HEK293 (cell line): ENCODE results near the gene DDN.
A peak's percentile ranks its signal among the peaks of the same experiment; 100 is the strongest.

Experiments
- CTCF ChIA-PET: fragments of 350-600 bp; formaldehyde crosslinking; extraction: SDS; loops from one replicate; lab custom pipeline; 2021; ENCODE audit warnings: antibody characterized with exemption; lab: Yijun Ruan, JAX
- POLR2A ChIA-PET: fragments of 300-600 bp; formaldehyde crosslinking; extraction: SDS; loops from one replicate; lab custom pipeline; 2020; ENCODE audit warnings: antibody characterized with exemption, inconsistent platforms; lab: Yijun Ruan, JAX
- H3K27ac ChIP-seq: fragments of 200-500 bp; sonication (Bioruptor generic); 2 replicates; pipeline ENCODE4 v1.5.1; 2014; ENCODE audit warnings: low read depth, low read length, control low read depth, inconsistent platforms; ENCODE audit errors: extremely low read depth
- H3K36me3 ChIP-seq, 2 experiments: fragments of 200-500 bp in 1 of 2; sonication (Bioruptor generic) in 1 of 2; 1 replicate in 1 of 2; 2 replicates in 1 of 2; pipeline ENCODE4 v1.5.1; 2014 to 2017; ENCODE audit warnings: inconsistent platforms in 2 of 2, low read length in 2 of 2; ENCODE audit not compliant: control insufficient read depth in 2 of 2, insufficient read depth in 1 of 2
- H3K4me1 ChIP-seq: fragments of 200-500 bp; sonication (Bioruptor generic); 2 replicates; pipeline ENCODE4 v1.5.1; 2014; ENCODE audit warnings: mild to moderate bottlenecking, low read length, inconsistent platforms; ENCODE audit not compliant: control insufficient read depth, insufficient read depth
- H3K4me3 ChIP-seq: 2 replicates; pipeline ENCODE4 v1.5.1; 2011; ENCODE audit warnings: low read depth, mild to moderate bottlenecking, control low read depth, low read length, moderate library complexity
- H3K9me3 ChIP-seq: fragments of 200-500 bp; sonication (Bioruptor generic); 2 replicates; pipeline ENCODE4 v1.5.1; 2014; ENCODE audit warnings: low read depth, low read length, inconsistent platforms; ENCODE audit not compliant: control insufficient read depth, insufficient read depth
- HOXA7 ChIP-seq: sonication (generic); formaldehyde crosslinking; IDR thresholded peaks from 2 replicates; pipeline ENCODE4 v1.8.1; 2022; ENCODE audit warnings: missing genetic modification reagents, borderline replicate concordance
- PRDM1 ChIP-seq: fragments of 450-650 bp; formaldehyde crosslinking; IDR thresholded peaks from 2 replicates; pipeline ENCODE4; 2016; ENCODE audit warnings: missing biosample characterization, missing genetic modification characterization
- ZBTB48 ChIP-seq: fragments of 450-650 bp; formaldehyde crosslinking; IDR thresholded peaks from 2 replicates; pipeline ENCODE4 v1.5.1; 2016; ENCODE audit warnings: missing biosample characterization, missing genetic modification characterization
- ZBTB8A ChIP-seq: fragments of 450-650 bp; formaldehyde crosslinking; IDR thresholded peaks from 2 replicates; pipeline ENCODE4 v1.5.1; 2016; ENCODE audit warnings: missing biosample characterization, missing genetic modification characterization
- ZEB2 ChIP-seq: fragments of 450-650 bp; formaldehyde crosslinking; IDR thresholded peaks from 2 replicates; pipeline ENCODE4 v1.5.1; 2016; ENCODE audit warnings: missing biosample characterization, missing genetic modification characterization
- ZFP3 ChIP-seq: fragments of 450-650 bp; formaldehyde crosslinking; IDR thresholded peaks from 2 replicates; pipeline ENCODE4 v1.5.1; 2016; ENCODE audit warnings: low read depth, missing biosample characterization, missing genetic modification characterization
- ZFP41 ChIP-seq: fragments of 450-650 bp; formaldehyde crosslinking; IDR thresholded peaks from 2 replicates; pipeline ENCODE4 v1.5.1; 2016; ENCODE audit warnings: missing biosample characterization, missing genetic modification characterization, borderline replicate concordance
- ZNF169 ChIP-seq: fragments of 450-650 bp; formaldehyde crosslinking; IDR thresholded peaks from 2 replicates; pipeline ENCODE4 v1.5.1; 2016; ENCODE audit warnings: missing biosample characterization, missing genetic modification characterization
- ZNF37A ChIP-seq: fragments of 450-650 bp; IDR thresholded peaks from 2 replicates; pipeline ENCODE4 v1.5.1; 2018; ENCODE audit warnings: missing biosample characterization, missing genetic modification characterization
- ZNF394 ChIP-seq: fragments of 450-650 bp; formaldehyde crosslinking; IDR thresholded peaks from 2 replicates; pipeline ENCODE4 v1.5.1; 2016; ENCODE audit warnings: missing biosample characterization, missing genetic modification characterization, mild to moderate bottlenecking, moderate library complexity, borderline replicate concordance
- TF ChIP-seq, protein P1 (sequence below): fragments of 450-650 bp; formaldehyde crosslinking; IDR thresholded peaks from 2 replicates; pipeline ENCODE4 v1.5.1; 2017; ENCODE audit warnings: missing biosample characterization, missing genetic modification characterization
- TF ChIP-seq, protein P2 (sequence below): fragments of 450-650 bp; formaldehyde crosslinking; IDR thresholded peaks from 2 replicates; pipeline ENCODE4 v1.5.1; 2016; ENCODE audit warnings: missing biosample characterization, missing genetic modification characterization

Gene DDN

DNA sequence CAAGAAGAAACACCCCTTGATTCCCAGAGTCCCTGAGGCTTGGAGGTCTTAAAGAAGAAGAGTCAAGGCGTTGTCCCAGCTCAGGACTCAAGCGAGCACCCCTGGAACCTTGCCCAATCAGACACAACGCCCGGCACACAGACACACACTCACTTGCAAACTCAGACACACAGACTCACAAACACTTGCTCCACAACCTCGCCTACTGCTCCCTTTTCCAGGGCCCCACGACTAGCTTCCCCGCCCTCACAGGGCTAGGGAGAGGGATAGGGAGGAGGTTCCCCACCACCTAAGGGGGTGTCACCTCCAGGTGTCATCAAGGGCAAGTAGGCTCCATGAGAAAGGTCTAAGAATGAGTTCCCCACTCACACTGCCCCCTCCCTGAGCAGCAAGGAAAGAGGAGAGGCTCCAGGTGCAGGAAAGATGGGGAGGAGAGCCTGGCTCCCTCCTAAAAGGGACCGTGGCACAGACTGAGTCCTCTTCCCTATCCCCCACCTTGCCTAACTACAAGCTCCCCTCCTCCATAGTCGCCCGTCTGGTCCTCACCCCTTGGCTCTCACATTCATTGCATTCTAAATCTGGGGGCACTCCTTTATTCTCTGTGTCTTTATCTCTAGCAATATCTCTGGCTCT, 28.4 kb downstream of the DDN start:
- ChIA-PET CTCF (interaction anchor here (0.9 to 10.8 kb wide), 7 partner anchors 10 to 118 kb away, joined by 3 to 79 read pairs (median 4); partner anchors contain the start of gene ARF3), POLR2A (interaction anchor here (0.6 to 1.5 kb wide), 5 partner anchors 12 to 160 kb away, joined by 3 to 11 read pairs (median 3); partner anchors contain the start of genes ARF3 and TUBA1B)
- Histone ChIP-seq H3K4me3 (peak overlapping the region; percentile 46), H3K4me1 (peaks cover 9% of the 10 kb centered on the region), H3K27ac (no peak overlapping the region; the same call in 1 of the 2 replicates), H3K9me3 (no peaks in the 10 kb centered on the region), H3K36me3 (no peaks in the 10 kb centered on the region)
- TF ChIP-seq PRDM1 = peak; percentile 43; the same call in 1 of the 2 replicates
- TF ChIP-seq, protein P1, sequence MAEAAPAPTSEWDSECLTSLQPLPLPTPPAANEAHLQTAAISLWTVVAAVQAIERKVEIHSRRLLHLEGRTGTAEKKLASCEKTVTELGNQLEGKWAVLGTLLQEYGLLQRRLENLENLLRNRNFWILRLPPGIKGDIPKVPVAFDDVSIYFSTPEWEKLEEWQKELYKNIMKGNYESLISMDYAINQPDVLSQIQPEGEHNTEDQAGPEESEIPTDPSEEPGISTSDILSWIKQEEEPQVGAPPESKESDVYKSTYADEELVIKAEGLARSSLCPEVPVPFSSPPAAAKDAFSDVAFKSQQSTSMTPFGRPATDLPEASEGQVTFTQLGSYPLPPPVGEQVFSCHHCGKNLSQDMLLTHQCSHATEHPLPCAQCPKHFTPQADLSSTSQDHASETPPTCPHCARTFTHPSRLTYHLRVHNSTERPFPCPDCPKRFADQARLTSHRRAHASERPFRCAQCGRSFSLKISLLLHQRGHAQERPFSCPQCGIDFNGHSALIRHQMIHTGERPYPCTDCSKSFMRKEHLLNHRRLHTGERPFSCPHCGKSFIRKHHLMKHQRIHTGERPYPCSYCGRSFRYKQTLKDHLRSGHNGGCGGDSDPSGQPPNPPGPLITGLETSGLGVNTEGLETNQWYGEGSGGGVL (tag by site-specific recombination) = peak; percentile 61
- TF ChIP-seq ZNF37A = no peak
- TF ChIP-seq ZBTB48 (tag by site-specific recombination) = peak; percentile 84

DNA sequence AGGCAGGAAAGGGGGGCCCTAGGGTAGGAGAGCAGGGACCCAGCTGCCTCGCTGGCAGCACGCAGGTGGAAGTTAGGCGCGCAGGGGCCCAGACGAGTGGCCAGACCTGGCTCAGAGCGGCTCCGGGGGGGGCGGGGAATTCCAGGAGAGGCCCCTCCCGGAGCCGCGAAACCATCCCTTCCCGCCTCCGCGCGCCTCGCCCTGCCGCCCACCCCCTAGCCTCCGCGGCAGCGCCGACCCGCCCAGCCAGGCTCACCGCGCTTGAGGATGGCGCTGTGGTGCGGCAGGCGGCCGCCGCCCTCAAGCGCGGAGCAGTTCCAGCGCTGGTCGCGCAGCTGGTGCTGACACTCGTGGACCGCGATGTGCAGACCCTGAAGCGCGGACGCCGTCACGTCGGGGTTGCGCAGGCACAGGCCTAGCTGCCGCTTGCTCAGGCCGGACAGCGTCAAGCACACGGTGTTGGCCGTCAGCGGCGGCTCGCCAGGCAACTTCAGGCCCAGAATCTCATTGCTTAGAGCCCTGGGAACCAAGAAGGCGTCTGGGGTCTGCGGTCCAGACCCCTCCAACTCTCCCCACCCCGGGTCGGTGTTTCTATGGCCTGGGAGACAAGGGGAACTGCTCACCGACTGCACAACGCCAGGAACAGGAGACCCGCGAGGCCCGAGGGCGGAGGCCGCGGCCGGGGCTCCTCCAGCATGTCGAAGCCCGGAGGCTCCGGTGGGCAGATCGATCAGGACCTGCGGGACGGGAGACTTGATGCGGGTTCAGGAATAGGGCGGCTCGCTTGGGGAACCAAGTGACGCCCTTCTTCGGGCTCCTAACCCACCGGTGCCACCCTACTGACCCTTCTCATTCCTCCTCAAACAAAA, 29.1 kb downstream of the DDN start:
- peaks cover 9% of the 10 kb centered on the region for H3K4me1 ChIP-seq
- no peaks in the 10 kb centered on the region for H3K9me3 ChIP-seq
- H3K36me3 ChIP-seq = no peaks in the 10 kb centered on the region
- H3K27ac ChIP-seq = no peak overlapping the region
- TF ChIP-seq ZBTB8A (tag by site-specific recombination) = peak; percentile 60; the same call in 1 of the 2 replicates
- peak; percentile 69; the same call in 1 of the 2 replicates for TF ChIP-seq ZFP3 (tag by site-specific recombination)
- no peak for TF ChIP-seq ZNF169 (tag by site-specific recombination)
- TF ChIP-seq, all 188 proteins: peak for 2
- ChIA-PET POLR2A (interaction anchor here (0.6 to 3.7 kb wide), 2 partner anchors 12 to 60 kb away, joined by 7 to 21 read pairs; partner anchors contain the start of gene ARF3), CTCF (interaction anchor here (1.5 to 10.8 kb wide), 2 partner anchors 9 to 19 kb away, joined by 4 to 79 read pairs; no protein-coding TSS in a partner anchor)
- no peak overlapping the region for H3K4me3 ChIP-seq

DNA sequence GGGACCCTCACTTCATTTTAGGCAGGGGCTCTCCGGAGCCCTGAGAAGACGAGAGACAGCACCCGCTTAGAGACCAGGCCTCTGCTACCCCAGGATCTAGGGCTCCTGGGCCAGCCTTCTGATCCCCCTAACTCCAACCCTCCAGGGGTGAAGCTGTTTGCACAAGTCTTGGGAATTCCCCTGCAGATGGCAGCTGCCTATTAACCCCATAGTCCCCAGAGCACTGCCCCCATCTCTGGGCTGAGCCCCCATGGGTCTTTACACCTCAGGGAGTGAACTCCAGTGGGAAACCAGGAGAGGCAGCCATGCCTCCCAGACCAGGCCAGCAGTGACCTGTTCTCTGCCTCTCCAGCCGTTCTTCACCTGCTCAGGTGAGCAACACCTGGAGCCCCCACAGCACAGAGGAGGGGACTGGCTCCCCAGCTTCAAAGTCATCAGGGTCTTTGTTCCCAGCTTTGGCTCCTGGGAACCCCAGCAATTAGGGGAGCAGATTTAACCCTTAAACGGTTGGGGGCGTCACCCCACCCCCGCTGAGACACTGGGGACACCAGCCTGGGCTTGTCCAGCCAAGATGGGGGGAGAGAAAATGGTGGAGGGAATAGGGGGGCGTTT, 29.9 kb downstream of the DDN start:
- no peaks in the 10 kb centered on the region for H3K9me3 ChIP-seq
- POLR2A ChIA-PET = interaction anchor here (0.6 to 3.7 kb wide), 2 partner anchors 12 to 60 kb away, joined by 7 to 21 read pairs; partner anchors contain the start of gene ARF3
- no peak overlapping the region for H3K27ac ChIP-seq
- no peak overlapping the region for H3K4me3 ChIP-seq
- H3K36me3 ChIP-seq = no peaks in the 10 kb centered on the region
- no peak for TF ChIP-seq ZNF394
- TF ChIP-seq ZFP41 (tag by site-specific recombination) = no peak
- TF ChIP-seq ZEB2 (tag by site-specific recombination) = 0 out of 2 replicates have a peak, but pooled peaks have one; percentile 51
- TF ChIP-seq, protein P2, sequence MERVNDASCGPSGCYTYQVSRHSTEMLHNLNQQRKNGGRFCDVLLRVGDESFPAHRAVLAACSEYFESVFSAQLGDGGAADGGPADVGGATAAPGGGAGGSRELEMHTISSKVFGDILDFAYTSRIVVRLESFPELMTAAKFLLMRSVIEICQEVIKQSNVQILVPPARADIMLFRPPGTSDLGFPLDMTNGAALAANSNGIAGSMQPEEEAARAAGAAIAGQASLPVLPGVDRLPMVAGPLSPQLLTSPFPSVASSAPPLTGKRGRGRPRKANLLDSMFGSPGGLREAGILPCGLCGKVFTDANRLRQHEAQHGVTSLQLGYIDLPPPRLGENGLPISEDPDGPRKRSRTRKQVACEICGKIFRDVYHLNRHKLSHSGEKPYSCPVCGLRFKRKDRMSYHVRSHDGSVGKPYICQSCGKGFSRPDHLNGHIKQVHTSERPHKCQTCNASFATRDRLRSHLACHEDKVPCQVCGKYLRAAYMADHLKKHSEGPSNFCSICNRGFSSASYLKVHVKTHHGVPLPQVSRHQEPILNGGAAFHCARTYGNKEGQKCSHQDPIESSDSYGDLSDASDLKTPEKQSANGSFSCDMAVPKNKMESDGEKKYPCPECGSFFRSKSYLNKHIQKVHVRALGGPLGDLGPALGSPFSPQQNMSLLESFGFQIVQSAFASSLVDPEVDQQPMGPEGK (tag by site-specific recombination) = peak; percentile 11; the same call in 1 of the 2 replicates
- no peak for TF ChIP-seq HOXA7 (CRISPR knock-in tag)
- TF ChIP-seq, all 188 proteins: peak for 2
- peaks cover 9% of the 10 kb centered on the region for H3K4me1 ChIP-seq
- CTCF ChIA-PET = interaction anchor here (0.7 to 10.8 kb wide), 6 partner anchors 8 to 101 kb away, joined by 3 to 79 read pairs (median 7); partner anchors contain the start of gene WNT1
